Endothelial cell of umbilical vein (primary cell): ENCODE data around the gene MALRD1. TPM values are rescaled to one million over a fixed set of nuclear protein-coding genes. Genes with fewer than 3 reads are reported as not detected.

Source experiments
- BruUV-seq: library from RNA; stranded (reverse); fragments of 400-500 nt; replicated peaks from 2 replicates; lab custom pipeline; 2021; lab: Mats Ljungman, UMichigan
- CTCF ChIA-PET: fragments of 300-600, 350-600 bp; sonication (Branson Sonifier 250); formaldehyde crosslinking; loops from one replicate; lab custom pipeline; 2021; ENCODE audit warnings: antibody characterized with exemption, inconsistent platforms; lab: Charles Lee
- POLR2A ChIA-PET: fragments of 300-600, 350-600 bp; sonication (Branson Sonifier 250); formaldehyde crosslinking; loops from one replicate; lab custom pipeline; 2021; ENCODE audit warnings: antibody characterized with exemption, inconsistent platforms; lab: Charles Lee
- DNase-seq: peaks from one replicate; pipeline ENCODE4 v3.0.0-alpha.2; 2011; ENCODE audit warnings: low read depth, low spot score
- FAIRE-seq: peaks from 2 replicates; lab custom pipeline; 2011; peaks lifted over from hg19 to GRCh38; lab: Jason Lieb, UNC
- H2AFZ ChIP-seq: 2 replicates; pipeline ENCODE4 v1.6.0; 2012; ENCODE audit warnings: low read depth, low read length, control low read depth, inconsistent platforms
- H3K27ac ChIP-seq: 2 replicates; pipeline ENCODE4 v1.5.1; 2011; ENCODE audit warnings: low read depth, mild to moderate bottlenecking, control low read depth, low read length, moderate library complexity; ENCODE audit not compliant: insufficient read depth
- H3K27me3 ChIP-seq, 2 experiments: 2 replicates each; pipeline versions ENCODE4 v1.6.0 to v1.6.1; 2011; ENCODE audit warnings: low read length in 2 of 2, mixed read lengths in 1 of 2; ENCODE audit not compliant: control insufficient read depth in 2 of 2, insufficient read depth in 2 of 2
- H3K36me3 ChIP-seq, 2 experiments: 2 replicates in 1 of 2; 3 replicates in 1 of 2; pipeline ENCODE4 v1.5.1; 2011; ENCODE audit warnings: low read length in 2 of 2, mild to moderate bottlenecking in 1 of 2, moderate library complexity in 1 of 2; ENCODE audit not compliant: control insufficient read depth in 2 of 2, insufficient read depth in 2 of 2; ENCODE audit errors: extremely low read depth in 1 of 2
- H3K4me1 ChIP-seq: 3 replicates; pipeline ENCODE4 v1.5.1; 2011; ENCODE audit warnings: mild to moderate bottlenecking, low read length; ENCODE audit not compliant: control insufficient read depth, insufficient read depth; ENCODE audit errors: extremely low read depth
- H3K4me2 ChIP-seq: 2 replicates; pipeline ENCODE4 v1.6.1; 2011; ENCODE audit warnings: low read length, control low read depth, mixed read lengths; ENCODE audit not compliant: insufficient read depth
- H3K4me3 ChIP-seq, 3 experiments: fragments of 200-600 bp in 1 of 3; sonication (generic), shearing (Covaris generic) in 1 of 3; replicated peaks in 1 of 3; 2 replicates each; pipeline ENCODE4 v1.5.1; 2011 to 2016; ENCODE audit warnings: control low read depth in 3 of 3, low read length in 3 of 3, mild to moderate bottlenecking in 2 of 3, inconsistent platforms in 1 of 3, low read depth in 1 of 3, moderate library complexity in 1 of 3; ENCODE audit not compliant: insufficient read depth in 1 of 3
- H3K79me2 ChIP-seq: 2 replicates; pipeline ENCODE4 v1.6.0; 2012; ENCODE audit warnings: low read length, inconsistent platforms; ENCODE audit not compliant: control insufficient read depth, insufficient read depth
- H3K9ac ChIP-seq: replicated peaks from 2 replicates; pipeline ENCODE3; 2011; ENCODE audit warnings: low read length, control low read depth; ENCODE audit not compliant: insufficient read depth; ENCODE audit errors: extremely low read depth
- H3K9me1 ChIP-seq: replicated peaks from 3 replicates; pipeline ENCODE4 v1.6.0; 2011; ENCODE audit warnings: mild to moderate bottlenecking, low read length; ENCODE audit not compliant: control insufficient read depth, insufficient read depth; ENCODE audit errors: extremely low read depth
- H3K9me3 ChIP-seq: replicated peaks from 2 replicates; pipeline ENCODE4 v1.5.1; 2012; ENCODE audit warnings: low read length, inconsistent platforms; ENCODE audit not compliant: control insufficient read depth, insufficient read depth
- H4K20me1 ChIP-seq: replicated peaks from 2 replicates; pipeline ENCODE3; 2011; ENCODE audit warnings: mild to moderate bottlenecking, low read length; ENCODE audit not compliant: control insufficient read depth, insufficient read depth; ENCODE audit errors: extremely low read depth
- EZH2 ChIP-seq: IDR thresholded peaks from 2 replicates; pipeline ENCODE4 v1.6.1; 2012; ENCODE audit warnings: borderline replicate concordance, low read depth, mild to moderate bottlenecking, moderate library complexity, low read length, inconsistent platforms; ENCODE audit not compliant: severe bottlenecking
- GATA2 ChIP-seq: IDR thresholded peaks from 2 replicates; pipeline ENCODE4 v1.7.0; 2011; ENCODE audit warnings: low read depth, mild to moderate bottlenecking, moderate library complexity, mixed read lengths, low read length; ENCODE audit not compliant: insufficient read length, insufficient read depth
- JUN ChIP-seq: IDR thresholded peaks from 2 replicates; pipeline ENCODE4 v1.6.1; 2011; ENCODE audit warnings: borderline replicate concordance, low read depth; ENCODE audit not compliant: insufficient read length, insufficient read depth
- MYC ChIP-seq: IDR thresholded peaks from one replicate; pipeline ENCODE4 v1.6.1; 2011; ENCODE audit warnings: mild to moderate bottlenecking, low read depth, low read length
- POLR2A ChIP-seq: IDR thresholded peaks from 2 replicates; pipeline ENCODE4 v1.6.1; 2012; ENCODE audit warnings: low read depth, mild to moderate bottlenecking, control low read depth, low read length
- POLR2AphosphoS5 ChIP-seq: IDR thresholded peaks from 2 replicates; pipeline ENCODE4 v1.6.1; 2012; ENCODE audit warnings: low read depth, mild to moderate bottlenecking, control low read depth, low read length, moderate library complexity; ENCODE audit not compliant: insufficient read depth
- dilution Hi-C: fragments of 300-500 bp; cut with MboI; formaldehyde crosslinking; loops from one replicate; pipeline ENCODE4 v1.15.0; 2019; ENCODE audit warnings: low sequenced_read_pairs; ENCODE audit not compliant: extremely low pct_ligation_motif_present
- intact Hi-C: fragments of 100-400 bp; cut with micrococcal nuclease; formaldehyde crosslinking; loops from one replicate; pipeline ENCODE4 v1.10.0; 2022
- polyA plus RNA-seq, 4 experiments: library from polyadenylated mRNA; depleted of rRNA in 3 of 4; stranded (reverse) in 3 of 4; unstranded in 1 of 4; fragments of >200 nt; gene quantifications; 2 replicates each; pipeline versions ENCODE4 v1.2.1 to v1.2.3, GENCODE V29; 2011 to 2012; ENCODE audit warnings: missing spikeins in 1 of 4
- total RNA-seq: library from RNA; stranded (reverse); gene quantifications from 2 replicates; pipeline ENCODE4 v1.2.3, GENCODE V29; 2021
- TF ChIP-seq, protein P1 (sequence below), 2 donors: IDR thresholded peaks; 1 replicate in 1 of 2; 2 replicates in 1 of 2; pipeline ENCODE4 v1.5.1; 2011; ENCODE audit warnings: low read length in 2 of 2, mild to moderate bottlenecking in 2 of 2, moderate library complexity in 2 of 2, control low read depth in 1 of 2, inconsistent platforms in 1 of 2, low read depth in 1 of 2; ENCODE audit not compliant: insufficient read depth in 1 of 2; ENCODE audit errors: extremely low read depth in 1 of 2
- TF ChIP-seq, protein P2 (sequence below): IDR thresholded peaks from 2 replicates; pipeline ENCODE4 v1.6.1; 2011; ENCODE audit not compliant: insufficient read depth, insufficient read length

Gene MALRD1
- total and polyA plus RNA-seq, 2 donors (not counting 3 experiments of a cell fraction or from before 2014, with no cell fraction given) = not detected

DNA sequence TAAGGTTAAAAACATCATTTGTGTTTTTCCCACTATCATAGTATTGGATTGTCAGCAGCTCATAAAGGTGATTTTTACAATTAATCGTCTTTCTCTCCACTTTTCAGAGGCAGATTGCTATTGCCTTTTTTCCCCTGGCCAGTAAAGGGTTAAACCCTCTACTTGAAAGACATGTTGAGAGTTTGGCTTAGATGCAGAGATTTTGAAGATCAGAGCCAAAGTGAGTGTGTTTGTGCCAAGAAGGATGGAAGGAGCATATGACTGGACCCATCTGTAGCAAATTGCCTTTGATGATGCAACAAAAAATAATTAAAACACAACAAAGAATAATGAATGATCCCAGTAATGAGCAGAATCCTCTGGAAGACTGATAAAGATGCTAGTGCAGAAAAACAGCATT, 373.1 kb downstream of the MALRD1 start:
- H3K4me3 ChIP-seq = no peak overlapping the region
- no peak overlapping the region for H3K27ac ChIP-seq
- POLR2A ChIA-PET = no interaction called here
- H3K9ac ChIP-seq = no peak overlapping the region
- DNase-seq (no peak), FAIRE-seq (no peak)
- H3K79me2 ChIP-seq = no peaks in the 10 kb centered on the region
- no peaks in the 10 kb centered on the region for H3K9me1 ChIP-seq
- H3K36me3 ChIP-seq = no peaks in the 10 kb centered on the region
- H3K9me3 ChIP-seq = no peaks in the 10 kb centered on the region
- CTCF ChIA-PET = no interaction called here
- dilution Hi-C loops (no loop called here), intact Hi-C loops (no loop called here)
- H2AFZ ChIP-seq = no peak overlapping the region
- H3K4me1 ChIP-seq = no peaks in the 10 kb centered on the region
- BruUV-seq = no TSS peak
- TF ChIP-seq POLR2A (no peak), JUN (no peak), MYC (no peak), GATA2 (no peak), POLR2AphosphoS5 (no peak), EZH2 (no peak)
- TF ChIP-seq, protein P1, sequence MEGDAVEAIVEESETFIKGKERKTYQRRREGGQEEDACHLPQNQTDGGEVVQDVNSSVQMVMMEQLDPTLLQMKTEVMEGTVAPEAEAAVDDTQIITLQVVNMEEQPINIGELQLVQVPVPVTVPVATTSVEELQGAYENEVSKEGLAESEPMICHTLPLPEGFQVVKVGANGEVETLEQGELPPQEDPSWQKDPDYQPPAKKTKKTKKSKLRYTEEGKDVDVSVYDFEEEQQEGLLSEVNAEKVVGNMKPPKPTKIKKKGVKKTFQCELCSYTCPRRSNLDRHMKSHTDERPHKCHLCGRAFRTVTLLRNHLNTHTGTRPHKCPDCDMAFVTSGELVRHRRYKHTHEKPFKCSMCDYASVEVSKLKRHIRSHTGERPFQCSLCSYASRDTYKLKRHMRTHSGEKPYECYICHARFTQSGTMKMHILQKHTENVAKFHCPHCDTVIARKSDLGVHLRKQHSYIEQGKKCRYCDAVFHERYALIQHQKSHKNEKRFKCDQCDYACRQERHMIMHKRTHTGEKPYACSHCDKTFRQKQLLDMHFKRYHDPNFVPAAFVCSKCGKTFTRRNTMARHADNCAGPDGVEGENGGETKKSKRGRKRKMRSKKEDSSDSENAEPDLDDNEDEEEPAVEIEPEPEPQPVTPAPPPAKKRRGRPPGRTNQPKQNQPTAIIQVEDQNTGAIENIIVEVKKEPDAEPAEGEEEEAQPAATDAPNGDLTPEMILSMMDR (IDR thresholded peaks at IDR 0.05; ENCODE audit: extremely low read depth in 1 of 2, insufficient read depth in 1 of 2, low read depth in 1 of 2, low read length in 2 of 2) = no peak
- TF ChIP-seq, protein P2, sequence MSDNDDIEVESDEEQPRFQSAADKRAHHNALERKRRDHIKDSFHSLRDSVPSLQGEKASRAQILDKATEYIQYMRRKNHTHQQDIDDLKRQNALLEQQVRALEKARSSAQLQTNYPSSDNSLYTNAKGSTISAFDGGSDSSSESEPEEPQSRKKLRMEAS = no peak
- no peaks in the 10 kb centered on the region for H4K20me1 ChIP-seq
- no peaks in the 10 kb centered on the region for H3K27me3 ChIP-seq
- H3K4me2 ChIP-seq = no peak overlapping the region
